Subcutaneous abdominal adipose tissue (tissue), 5 donors: ENCODE results near the gene PGBD2.
A peak's percentile ranks its signal among the peaks of the same experiment; 100 is the strongest.

Experiments
- H3K27ac ChIP-seq: one replicate; pipeline ENCODE4 v1.7.0; 2013; ENCODE audit warnings: low read depth, mild to moderate bottlenecking, inconsistent platforms, low read length, moderate library complexity
- H3K27me3 ChIP-seq, 5 donors: one replicate each; pipeline ENCODE4 v1.7.0; 2013; ENCODE audit warnings: low read length in 5 of 5, inconsistent platforms in 1 of 5; ENCODE audit not compliant: control insufficient read depth in 5 of 5, insufficient read depth in 4 of 5
- H3K36me3 ChIP-seq, 5 donors: one replicate each; pipeline ENCODE4 v1.7.0; 2013; ENCODE audit warnings: low read length in 5 of 5; ENCODE audit not compliant: control insufficient read depth in 5 of 5, insufficient read depth in 5 of 5
- H3K4me1 ChIP-seq, 5 donors: one replicate each; pipeline ENCODE4 v1.7.0; 2013; ENCODE audit warnings: low read length in 5 of 5, mild to moderate bottlenecking in 3 of 5, moderate library complexity in 1 of 5; ENCODE audit not compliant: control insufficient read depth in 5 of 5, insufficient read depth in 5 of 5
- H3K4me3 ChIP-seq, 5 donors: one replicate each; pipeline ENCODE4 v1.7.0; 2013; ENCODE audit warnings: low read length in 5 of 5, low read depth in 1 of 5
- H3K9ac ChIP-seq, 5 donors: one replicate each; pipeline ENCODE4 v1.7.0; 2013; ENCODE audit warnings: low read length in 5 of 5, mild to moderate bottlenecking in 4 of 5, moderate library complexity in 3 of 5
- H3K9me3 ChIP-seq, 5 donors: one replicate each; pipeline ENCODE4 v1.7.0; 2013; ENCODE audit warnings: low read length in 5 of 5; ENCODE audit not compliant: control insufficient read depth in 5 of 5
- donor health status: healthy.
- donor health status: healthy.
- donor health status: healthy.
- donor health status: healthy.
- donor health status: healthy.

Gene PGBD2

GRCh38 chr1:248906009-248906752 lies at the start of gene PGBD2:
Gene PGBD2 (plus strand): TSS chr1:248906235. CDS start chr1:248913863, 7,628 bp downstream.
- Histone ChIP-seq H3K27ac (peak within 1 kb of the TSS; percentile 80), H3K9me3 (no peaks in the 10 kb centered on the region), H3K36me3 (peaks cover 0 to 2% (median 0%) of the 10 kb centered on the region in 5 donors), H3K9ac (peak within 1 kb of the TSS; percentile 68 to 82 (median 75)), H3K27me3 (no peaks in the 10 kb centered on the region), H3K4me3 (peak within 1 kb of the TSS; percentile 85 to 95 (median 90)), H3K4me1 (peaks cover 3 to 19% (median 14%) of the 10 kb centered on the region in 5 donors)

- peak overlapping the region in 1 of 5 donors; percentile 83 for H3K9ac ChIP-seq
- H3K27ac ChIP-seq, result no peak overlapping the region
- no peaks in the 10 kb centered on the region for H3K9me3 ChIP-seq
- H3K4me3 ChIP-seq, result no peak overlapping the region
- H3K36me3 ChIP-seq, result peaks cover 0 to 20% (median 10%) of the 10 kb centered on the region in 5 donors
- H3K27me3 ChIP-seq, result no peaks in the 10 kb centered on the region
- peaks cover 9 to 29% (median 26%) of the 10 kb centered on the region in 5 donors for H3K4me1 ChIP-seq
Observed at GRCh38 chr1:248857201-248857600, 48.8 kb upstream of the PGBD2 start.

GRCh38 chr1:248857749-248858095 lies 48.3 kb upstream of the PGBD2 start:
- H3K27ac ChIP-seq, result no peak overlapping the region
- no peaks in the 10 kb centered on the region for H3K9me3 ChIP-seq
- no peaks in the 10 kb centered on the region for H3K27me3 ChIP-seq
- H3K4me1 ChIP-seq, result peaks cover 9 to 31% (median 27%) of the 10 kb centered on the region in 5 donors
- H3K4me3 ChIP-seq, result peak overlapping the region; percentile 27 to 77 (median 71)
- H3K9ac ChIP-seq, result peak overlapping the region; percentile 11 to 83 (median 39)
- peaks cover 0 to 20% (median 10%) of the 10 kb centered on the region in 5 donors for H3K36me3 ChIP-seq

GRCh38 chr1:248858096-248858890 lies 47.7 kb upstream of the PGBD2 start:
- no peaks in the 10 kb centered on the region for H3K9me3 ChIP-seq
- H3K4me3 ChIP-seq, result peak overlapping the region; percentile 54 to 82 (median 76)
- H3K36me3 ChIP-seq, result peaks cover 0 to 20% (median 10%) of the 10 kb centered on the region in 5 donors
- no peaks in the 10 kb centered on the region for H3K27me3 ChIP-seq
- H3K4me1 ChIP-seq, result peaks cover 9 to 33% (median 32%) of the 10 kb centered on the region in 5 donors
- H3K9ac ChIP-seq, result peak overlapping the region; percentile 21 to 83 (median 70)
- H3K27ac ChIP-seq, result peak overlapping the region; percentile 86

- Histone ChIP-seq H3K9me3 (no peaks in the 10 kb centered on the region), H3K27ac (peak within 1 kb of the TSS; percentile 86), H3K27me3 (no peaks in the 10 kb centered on the region), H3K4me3 (peak within 1 kb of the TSS; percentile 75 to 88 (median 77)), H3K9ac (peak within 1 kb of the TSS; percentile 81 to 90 (median 84)), H3K36me3 (peaks cover 0 to 12% (median 6%) of the 10 kb centered on the region in 5 donors), H3K4me1 (peaks cover 9 to 38% (median 38%) of the 10 kb centered on the region in 5 donors)
Observed at GRCh38 chr1:248858891-248859889, 46.8 kb upstream of the PGBD2 start, which contains the start of gene ZNF692. Gene ZNF692 (minus strand): TSS chr1:248859085. CDS start chr1:248858309, 776 bp downstream.

- Histone ChIP-seq H3K27ac (no peak overlapping the region), H3K36me3 (peaks cover 0 to 6% (median 5%) of the 10 kb centered on the region in 5 donors), H3K9ac (peak overlapping the region in 2 of 5 donors; percentile 84 to 90), H3K9me3 (no peaks in the 10 kb centered on the region), H3K4me1 (peaks cover 9 to 38% (median 38%) of the 10 kb centered on the region in 5 donors), H3K4me3 (no peak overlapping the region), H3K27me3 (no peaks in the 10 kb centered on the region)
Observed at GRCh38 chr1:248860007-248860406, 46.0 kb upstream of the PGBD2 start.

- Histone ChIP-seq H3K27ac (no peak overlapping the region), H3K9me3 (no peaks in the 10 kb centered on the region), H3K27me3 (no peaks in the 10 kb centered on the region), H3K36me3 (no peaks in the 10 kb centered on the region), H3K4me1 (peaks cover 9 to 38% (median 38%) of the 10 kb centered on the region in 5 donors), H3K9ac (no peak overlapping the region), H3K4me3 (no peak overlapping the region)
Observed at GRCh38 chr1:248861616-248862015, 44.4 kb upstream of the PGBD2 start.

- peak overlapping the region in 4 of 5 donors; percentile 75 to 82 (median 79) for H3K4me3 ChIP-seq
- no peaks in the 10 kb centered on the region for H3K27me3 ChIP-seq
- no peaks in the 10 kb centered on the region for H3K9me3 ChIP-seq
- peak overlapping the region in 3 of 5 donors; percentile 66 to 75 (median 70) for H3K9ac ChIP-seq
- H3K4me1 ChIP-seq, result peaks cover 8 to 34% (median 33%) of the 10 kb centered on the region in 5 donors
- no peaks in the 10 kb centered on the region for H3K36me3 ChIP-seq
- no peak overlapping the region for H3K27ac ChIP-seq
Observed at GRCh38 chr1:248862695-248862997, 43.4 kb upstream of the PGBD2 start.
